ENCODE results near the gene HYAL2. TPM values are rescaled to one million over a fixed set of nuclear protein-coding genes. Genes with fewer than 3 reads are reported as not detected.

Gene HYAL2
- total and polyA plus RNA-seq, 10 of the 15 experiments (the other 5 are each of a cell fraction or from before 2014, with no cell fraction given), result 0.06 to 21.8 (median 12.7) TPM

GRCh38 chr3:50334339-50335075 lies 12.0 kb upstream of the HYAL2 start:
- in situ Hi-C loops (cut with MboI), result loop anchor here (10.0 kb wide), 1 partner anchor 1060 kb away; the partner anchor contains the start of gene RBM15B
- BruUV-seq (replicated peaks), result no TSS peak
- WGBS (ENCODE audit: insufficient coverage, insufficient replicate concordance, low lambda C conversion rate, missing lambda C conversion rate), result 54% methylated on average over 5 of the region's 5 CpGs
- Histone ChIP-seq H3K4me2 (ENCODE audit: control insufficient read depth, insufficient read depth) (peak overlapping the region; percentile 77), H2AFZ (ENCODE audit: control insufficient read depth, low read depth, low read length) (no peak overlapping the region), H3K79me2 (ENCODE audit: control insufficient read depth, insufficient read depth, low read length) (peaks cover 64% of the 10 kb centered on the region), H3K27me3 (replicated peaks in 1 of 2; ENCODE audit: control insufficient read depth in 2 of 2, insufficient read depth in 2 of 2, low read length in 1 of 2) (no peaks in the 10 kb centered on the region), H3K27ac (ENCODE audit: control insufficient read depth, insufficient read depth) (no peak overlapping the region; the same call in 1 of the 2 replicates), H3K9ac (ENCODE audit: control insufficient read depth, insufficient read depth, low read length) (peak overlapping the region; percentile 15; the same call in 1 of the 2 replicates), H3K4me1 (ENCODE audit: control insufficient read depth, insufficient read depth, low read length) (peaks cover 10% of the 10 kb centered on the region; the same call in 1 of the 2 replicates), H3K36me3 (ENCODE audit: control insufficient read depth in 2 of 2, insufficient read depth in 2 of 2, low read length in 1 of 2) (peaks cover 16 to 25% of the 10 kb centered on the region in 2 experiments), H3K9me3 (replicated peaks; ENCODE audit: control insufficient read depth, insufficient read depth, low read length) (no peaks in the 10 kb centered on the region), H3K4me3 (peak overlapping the region; percentile 28; the same call in 1 of the 2 replicates), H4K20me1 (ENCODE audit: control insufficient read depth, insufficient read depth) (no peaks in the 10 kb centered on the region; the same call in 1 of the 2 replicates)
- intact Hi-C loops (cut with micrococcal nuclease; ENCODE audit: unreplicated experiment), result loop anchor here (5.0 kb wide), 2 partner anchors 37 to 97 kb away; partner anchors contain the start of genes GNAI2, HYAL3 and NAA80
- ATAC-seq, result no peak
- DNase-seq (ENCODE audit: low read depth, low spot score), result no peak
- ChIA-PET POLR2A (interaction anchor here (0.5 to 1.7 kb wide), 4 partner anchors 12 to 375 kb away, joined by 3 to 6 read pairs (median 4); partner anchors contain the start of gene HYAL2), RAD21 (ENCODE audit: unreplicated experiment) (interaction anchor here (0.5 kb wide), 1 partner anchor 135 kb away, joined by 3 read pairs; no protein-coding TSS in a partner anchor), SMC1A (ENCODE audit: uncharacterized antibody, unreplicated experiment) (interaction anchor here (1.5 kb wide), 1 partner anchor 13 kb away, joined by 3 read pairs; no protein-coding TSS in a partner anchor), CTCF (interaction anchor here (1.5 to 10.5 kb wide), 2 partner anchors 12 to 36 kb away, joined by 5 to 72 read pairs; partner anchors contain the start of genes HYAL2, HYAL3 and NAA80)
- no peak for TF ChIP-seq CHD1 (IDR thresholded peaks at IDR 0.05; ENCODE audit: low read depth, low read length)
- TF ChIP-seq TAF1 (IDR thresholded peaks at IDR 0.05; ENCODE audit: borderline replicate concordance, low read depth, low read length), result no peak
- no peak for TF ChIP-seq HSF1 (IDR thresholded peaks at IDR 0.05; ENCODE audit: low read depth, low read length)
- no peak for TF ChIP-seq CREB1 (IDR thresholded peaks at IDR 0.05; ENCODE audit: low read depth)
- TF ChIP-seq BCLAF1 (IDR thresholded peaks at IDR 0.05), result no peak
- no peak for FAIRE-seq
